Body of pancreas (tissue), 4 donors: ENCODE data around the gene CRYBA4. TPM values are rescaled to one million over a fixed set of nuclear protein-coding genes. Genes with fewer than 3 reads are reported as not detected.

Source experiments
- ATAC-seq: fragments of 150-250 bp; one replicate; pipeline ENCODE4 v1.9.1; 2016
- DNase-seq, 4 donors: peaks; one replicate each; pipeline ENCODE4 v3.0.0-alpha.2; 2019
- H3K27ac ChIP-seq, 4 donors: fragments of 200-600 bp; sonication (generic); 1 replicate in 3 of 4; 2 replicates in 1 of 4; pipeline versions ENCODE4 v1.5.1 to v1.6.1; 2016 to 2019; ENCODE audit warnings: mild to moderate bottlenecking in 1 of 4, mixed read lengths in 1 of 4, moderate library complexity in 1 of 4
- H3K27me3 ChIP-seq, 2 donors: fragments of 200-600 bp; sonication (generic); one replicate each; pipeline ENCODE4 v1.6.0; 2016; ENCODE audit warnings: mild to moderate bottlenecking in 1 of 2
- H3K36me3 ChIP-seq, 2 donors: fragments of 200-600 bp; sonication (generic); replicated peaks in 1 of 2; 2 replicates each; pipeline ENCODE4 v1.5.1; 2016; ENCODE audit warnings: low read depth in 2 of 2; ENCODE audit not compliant: insufficient read depth in 1 of 2
- H3K4me1 ChIP-seq: fragments of 200-600 bp; sonication (generic); one replicate; pipeline ENCODE4 v1.6.0; 2016
- H3K4me3 ChIP-seq, 2 donors: fragments of 200-600 bp; sonication (generic); 1 replicate in 1 of 2; 2 replicates in 1 of 2; pipeline ENCODE4 v1.5.1; 2016 to 2019
- H3K9me3 ChIP-seq, 3 donors: fragments of 200-600 bp; sonication (generic); 1 replicate in 2 of 3; 2 replicates in 1 of 3; pipeline ENCODE4 v1.5.1; 2016
- CTCF ChIP-seq, 7 experiments: fragments of 450-650 bp in 4 of 7; fragments of 200-600 bp in 3 of 7; sonication (generic) in 3 of 7; IDR thresholded peaks; one replicate each; pipeline ENCODE4 v1.5.1; 2016 to 2019; ENCODE audit warnings: antibody characterized with exemption in 7 of 7
- POLR2A ChIP-seq, 3 donors: fragments of 450-650 bp; IDR thresholded peaks; one replicate each; pipeline ENCODE4 v1.6.1; 2016; ENCODE audit warnings: antibody characterized with exemption in 3 of 3, mild to moderate bottlenecking in 2 of 3
- WGBS, 2 donors: methylation state at CpG; one replicate each; pipeline ENCODE4 v1.1.5; 2017; 5-methylcytosine and 5-hydroxymethylcytosine counted together
- intact Hi-C: fragments of 100-400 bp; cut with DNase I; formaldehyde crosslinking; loops from one replicate; pipeline ENCODE4 v1.15.1; 2023
- total RNA-seq, 2 donors: library from RNA; depleted of rRNA; stranded (reverse); fragments of >200 nt; gene quantifications; one replicate each; pipeline ENCODE4 v1.1.0, GENCODE V29; 2016

The CRYBA4 gene
- total RNA-seq, 2 donors from 2014 or later, result not detected

DNA sequence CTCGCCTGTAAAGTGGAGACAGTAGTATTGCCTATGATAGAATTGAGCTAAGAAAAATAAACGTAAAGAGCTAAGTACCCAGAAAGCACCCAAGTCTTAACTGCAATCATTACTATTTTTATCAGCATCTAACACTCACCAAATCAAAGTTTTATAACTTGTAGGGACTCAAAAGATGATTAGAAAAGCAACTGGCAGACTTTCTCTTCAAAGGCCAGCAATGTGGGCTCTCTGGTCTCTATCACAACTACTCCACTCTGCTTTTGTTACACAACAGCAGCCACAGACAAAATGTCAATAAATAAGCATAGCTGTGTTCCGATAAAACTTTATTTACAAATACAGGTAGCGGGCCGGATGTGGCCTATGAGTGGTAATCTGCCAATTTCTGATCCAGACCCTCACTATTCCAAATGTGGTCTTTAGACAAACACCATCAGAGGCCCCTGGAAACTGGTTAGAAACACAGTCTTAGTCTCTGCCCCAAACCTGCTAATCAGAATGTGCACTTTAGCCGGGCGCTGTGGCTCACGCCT lies 40.1 kb upstream of the CRYBA4 start:
- H3K27me3 ChIP-seq, result no peaks in the 10 kb centered on the region
- no peaks in the 10 kb centered on the region for H3K9me3 ChIP-seq
- WGBS, 2 donors, result 91 to 94% methylated on average over 7 to 8 of the region's 8 CpGs
- peaks cover 11% of the 10 kb centered on the region for H3K4me1 ChIP-seq
- H3K27ac ChIP-seq, result no peak overlapping the region
- no peak overlapping the region for H3K4me3 ChIP-seq
- TF ChIP-seq CTCF (IDR thresholded peaks at IDR 0.05) (no peak), POLR2A (IDR thresholded peaks at IDR 0.05) (no peak)
- no peak for ATAC-seq
- intact Hi-C loops, result no loop called here
- no peak for DNase-seq
- no peaks in the 10 kb centered on the region for H3K36me3 ChIP-seq

- intact Hi-C loops, result no loop called here
- no peaks in the 10 kb centered on the region for H3K36me3 ChIP-seq
- H3K27ac ChIP-seq, result no peak overlapping the region
- DNase-seq (no peak), ATAC-seq (no peak)
- TF ChIP-seq POLR2A (IDR thresholded peaks at IDR 0.05), result no peak
- no peak for TF ChIP-seq CTCF (IDR thresholded peaks at IDR 0.05)
- peaks cover 17% of the 10 kb centered on the region for H3K4me1 ChIP-seq
- H3K9me3 ChIP-seq, result no peaks in the 10 kb centered on the region
- no peak overlapping the region for H3K4me3 ChIP-seq
- no peaks in the 10 kb centered on the region for H3K27me3 ChIP-seq
- 67 to 88% methylated on average over 4 of the region's 4 CpGs for WGBS, 2 donors
These were observed 37.8 kb upstream of the CRYBA4 start for GRCh38 chr22:26584010-26584409.

DNA sequence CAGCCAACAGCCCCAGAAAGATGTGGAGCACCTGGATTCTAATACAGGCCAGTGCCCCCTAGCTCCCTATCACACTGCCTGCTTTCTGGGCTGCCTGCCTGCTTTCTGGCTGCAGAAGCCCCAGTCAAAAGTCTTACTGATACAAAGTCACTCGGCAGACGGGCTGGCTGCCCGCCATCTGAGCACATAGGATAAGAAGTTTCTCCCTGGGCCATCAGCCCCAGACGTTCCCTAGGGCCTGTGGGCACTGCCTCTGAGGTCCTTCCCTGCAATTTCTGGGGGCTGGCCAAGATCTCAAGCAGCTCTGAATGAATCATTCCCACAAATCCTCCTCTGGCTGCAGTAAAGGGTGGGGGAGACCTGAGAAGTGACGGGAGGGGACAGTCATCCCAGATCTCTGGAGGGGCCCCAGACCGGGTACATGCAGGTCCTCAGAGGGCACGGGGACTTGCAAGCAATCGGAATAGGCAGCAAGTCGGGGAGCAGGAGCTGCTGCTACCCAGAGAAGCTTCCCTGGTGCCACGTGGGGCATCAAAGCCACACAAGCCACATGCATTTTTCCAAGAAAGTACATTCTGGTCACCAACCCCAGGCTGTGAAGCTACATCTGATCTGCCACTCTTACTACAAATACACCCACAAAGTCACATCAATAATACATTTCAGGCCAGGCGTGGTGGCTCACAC lies 36.5 kb upstream of the CRYBA4 start:
- intact Hi-C loops, result no loop called here
- DNase-seq, result peak; percentile 31 to 69 (median 53)
- H3K9me3 ChIP-seq, result no peaks in the 10 kb centered on the region
- no peak overlapping the region for H3K27ac ChIP-seq
- H3K4me1 ChIP-seq, result peaks cover 20% of the 10 kb centered on the region
- 60 to 100% methylated on average over 1 to 11 of the region's 11 CpGs for WGBS, 2 donors
- no peak for TF ChIP-seq POLR2A (IDR thresholded peaks at IDR 0.05)
- no peak for TF ChIP-seq CTCF (IDR thresholded peaks at IDR 0.05)
- ATAC-seq, result no peak
- no peaks in the 10 kb centered on the region for H3K36me3 ChIP-seq
- no peak overlapping the region for H3K4me3 ChIP-seq
- no peaks in the 10 kb centered on the region for H3K27me3 ChIP-seq

- Histone ChIP-seq H3K27me3 (no peaks in the 10 kb centered on the region), H3K36me3 (no peaks in the 10 kb centered on the region), H3K9me3 (no peaks in the 10 kb centered on the region), H3K4me1 (peaks cover 28% of the 10 kb centered on the region), H3K4me3 (no peak overlapping the region), H3K27ac (no peak overlapping the region)
- no peak for ATAC-seq
- intact Hi-C loops, result no loop called here
- DNase-seq, result no peak
- no peak for TF ChIP-seq POLR2A (IDR thresholded peaks at IDR 0.05)
- no peak for TF ChIP-seq CTCF (IDR thresholded peaks at IDR 0.05)
- WGBS, 2 donors, result 63% methylated on average over 8 to 11 of the region's 11 CpGs
These were observed 35.0 kb upstream of the CRYBA4 start for GRCh38 chr22:26586556-26587325.
